H1 (cell line): ENCODE results near the gene MKLN1. TPM values are rescaled to one million over a fixed set of nuclear protein-coding genes. Genes with fewer than 3 reads are reported as not detected.

Experiments used
- CTCF ChIA-PET: fragments of 300-600 bp; sonication (Branson Sonifier 250); formaldehyde crosslinking; loops from one replicate; lab custom pipeline; 2021; ENCODE audit not compliant: partially characterized antibody; lab: Charles Lee
- POLR2A ChIA-PET: fragments of 300-600 bp; sonication (Branson Sonifier 250); formaldehyde crosslinking; loops from one replicate; lab custom pipeline; 2021; ENCODE audit warnings: inconsistent platforms; ENCODE audit not compliant: partially characterized antibody; lab: Charles Lee
- DNase-seq, 2 experiments: peaks; one replicate each; pipeline versions ENCODE4 v3.0.0 to v3.0.0-alpha.2; 2010 to 2022; ENCODE audit warnings: low spot score in 2 of 2, low read depth in 1 of 2, mixed read lengths in 1 of 2
- FAIRE-seq: peaks from 2 replicates; lab custom pipeline; 2011; peaks lifted over from hg19 to GRCh38; lab: Jason Lieb, UNC
- H2AFZ ChIP-seq: 2 replicates; pipeline ENCODE4 v1.8.1; 2012; ENCODE audit warnings: low read length, inconsistent platforms
- H2AK5ac ChIP-seq: 2 replicates; pipeline ENCODE4 v1.6.1; 2013; ENCODE audit warnings: low read depth, low read length
- H2BK120ac ChIP-seq: replicated peaks from 2 replicates; pipeline ENCODE3; 2013; ENCODE audit warnings: low read depth, low read length, inconsistent platforms
- H2BK12ac ChIP-seq: 2 replicates; pipeline ENCODE4 v1.6.1; 2013; ENCODE audit warnings: low read depth, low read length
- H2BK15ac ChIP-seq: 2 replicates; pipeline ENCODE4 v1.6.1; 2013; ENCODE audit warnings: low read length
- H2BK20ac ChIP-seq: 2 replicates; pipeline ENCODE4 v1.6.1; 2013; ENCODE audit warnings: low read length
- H2BK5ac ChIP-seq: 2 replicates; pipeline ENCODE4 v1.6.1; 2013; ENCODE audit warnings: low read depth, low read length
- H3K14ac ChIP-seq: 2 replicates; pipeline ENCODE4 v1.6.1; 2013; ENCODE audit warnings: inconsistent platforms; ENCODE audit not compliant: insufficient read length
- H3K18ac ChIP-seq: 2 replicates; pipeline ENCODE4 v1.6.1; 2013; ENCODE audit warnings: low read length; ENCODE audit errors: extremely low read depth
- H3K23ac ChIP-seq: 2 replicates; pipeline ENCODE4 v1.6.1; 2013; ENCODE audit warnings: inconsistent platforms; ENCODE audit not compliant: insufficient read length
- H3K23me2 ChIP-seq: 2 replicates; pipeline ENCODE4 v1.6.1; 2013; ENCODE audit warnings: low read depth, low read length
- H3K27ac ChIP-seq: 2 replicates; pipeline ENCODE4 v1.6.1; 2011; ENCODE audit warnings: low read depth, low read length, inconsistent platforms
- H3K27me3 ChIP-seq, 4 experiments: replicated peaks in 1 of 4; 1 replicate in 1 of 4; 2 replicates in 3 of 4; pipeline versions ENCODE4 v1.6.1 to v1.8.1; 2011 to 2013; ENCODE audit warnings: low read length in 3 of 4, mild to moderate bottlenecking in 3 of 4, inconsistent platforms in 2 of 4, mixed read lengths in 2 of 4, moderate library complexity in 1 of 4; ENCODE audit not compliant: control insufficient read depth in 3 of 4, insufficient read depth in 3 of 4; ENCODE audit errors: extremely low read depth in 1 of 4
- H3K36me3 ChIP-seq, 4 experiments: 2 replicates each; pipeline versions ENCODE4 v1.6.1 to v1.8.1; 2011 to 2013; ENCODE audit warnings: mild to moderate bottlenecking in 4 of 4, low read length in 3 of 4, moderate library complexity in 2 of 4, control low read depth in 1 of 4, inconsistent platforms in 1 of 4; ENCODE audit not compliant: insufficient read depth in 4 of 4, control insufficient read depth in 2 of 4
- H3K4ac ChIP-seq: replicated peaks from 2 replicates; pipeline ENCODE3; 2013; ENCODE audit warnings: low read length, low read depth, mixed read lengths, inconsistent platforms; ENCODE audit not compliant: insufficient read length
- H3K4me1 ChIP-seq, 4 experiments: replicated peaks in 1 of 4; 1 replicate in 1 of 4; 2 replicates in 3 of 4; pipeline versions ENCODE4 v1.6.1 to v1.8.1; 2011 to 2013; ENCODE audit warnings: low read length in 3 of 4, inconsistent platforms in 2 of 4, mixed read lengths in 1 of 4; ENCODE audit not compliant: insufficient read depth in 4 of 4, control insufficient read depth in 3 of 4
- H3K4me2 ChIP-seq, 2 experiments: 2 replicates each; pipeline versions ENCODE4 v1.6.1 to v1.8.1; 2011 to 2013; ENCODE audit warnings: low read depth in 2 of 2, low read length in 2 of 2, control low read depth in 1 of 2, inconsistent platforms in 1 of 2, mild to moderate bottlenecking in 1 of 2; ENCODE audit not compliant: insufficient read depth in 1 of 2
- H3K4me3 ChIP-seq, 4 experiments: fragments of 200-600, 300-600 bp in 1 of 4; sonication (generic), shearing (Covaris generic), sonication (Bioruptor Twin) in 1 of 4; 2 replicates each; pipeline versions ENCODE4 v1.5.1 to v1.8.1; 2011 to 2016; ENCODE audit warnings: low read length in 4 of 4, low read depth in 3 of 4, control low read depth in 2 of 4, inconsistent platforms in 2 of 4, mild to moderate bottlenecking in 2 of 4, mixed read lengths in 1 of 4, moderate library complexity in 1 of 4; ENCODE audit not compliant: insufficient read depth in 2 of 4; ENCODE audit errors: extremely low read depth in 1 of 4
- H3K56ac ChIP-seq: replicated peaks from 2 replicates; pipeline ENCODE3; 2013; ENCODE audit warnings: low read depth, mild to moderate bottlenecking, mixed read lengths, low read length, inconsistent platforms; ENCODE audit not compliant: insufficient read length
- H3K79me1 ChIP-seq: 2 replicates; pipeline ENCODE4 v1.6.1; 2013; ENCODE audit warnings: low read depth, low read length, control low read depth
- H3K79me2 ChIP-seq, 2 experiments: 2 replicates each; pipeline versions ENCODE4 v1.6.1 to v1.8.1; 2012 to 2013; ENCODE audit warnings: low read length in 2 of 2, mild to moderate bottlenecking in 2 of 2, inconsistent platforms in 1 of 2; ENCODE audit not compliant: insufficient read depth in 2 of 2, control insufficient read depth in 1 of 2
- H3K9ac ChIP-seq, 4 experiments: replicated peaks in 1 of 4; 1 replicate in 1 of 4; 2 replicates in 3 of 4; pipeline versions ENCODE4 v1.6.1 to v1.8.1; 2011 to 2013; ENCODE audit warnings: low read depth in 3 of 4, low read length in 3 of 4, control low read depth in 2 of 4, mild to moderate bottlenecking in 2 of 4, moderate library complexity in 2 of 4, inconsistent platforms in 1 of 4; ENCODE audit errors: extremely low read depth in 1 of 4
- H3K9me3 ChIP-seq, 2 experiments: 2 replicates each; pipeline versions ENCODE4 v1.6.1 to v1.8.1; 2012 to 2013; ENCODE audit warnings: mild to moderate bottlenecking in 2 of 2, moderate library complexity in 2 of 2, control low read depth in 1 of 2, inconsistent platforms in 1 of 2, low read depth in 1 of 2, low read length in 1 of 2, mixed read lengths in 1 of 2; ENCODE audit not compliant: insufficient read depth in 2 of 2
- H4K20me1 ChIP-seq, 2 experiments: replicated peaks in 1 of 2; 2 replicates each; pipeline versions ENCODE3 to v1.8.1; 2011 to 2013; ENCODE audit warnings: inconsistent platforms in 2 of 2, low read length in 2 of 2, mild to moderate bottlenecking in 1 of 2; ENCODE audit not compliant: insufficient read depth in 2 of 2, control insufficient read depth in 1 of 2
- H4K5ac ChIP-seq: 2 replicates; pipeline ENCODE4 v1.6.1; 2013; ENCODE audit warnings: low read length, low read depth, mixed read lengths, inconsistent platforms; ENCODE audit not compliant: insufficient read length
- H4K8ac ChIP-seq: 2 replicates; pipeline ENCODE4 v1.8.0; 2013; ENCODE audit warnings: mild to moderate bottlenecking, moderate library complexity, low read length, inconsistent platforms; ENCODE audit not compliant: insufficient read depth; ENCODE audit errors: extremely low read depth
- H4K91ac ChIP-seq: replicated peaks from 2 replicates; pipeline ENCODE3; 2013; ENCODE audit warnings: low read length, mixed read lengths, inconsistent platforms; ENCODE audit not compliant: insufficient read length
- CHD1 ChIP-seq: IDR thresholded peaks from 2 replicates; pipeline ENCODE4 v1.6.1; 2012; ENCODE audit warnings: low read depth, low read length, improper control_type of control experiment
- CTBP2 ChIP-seq: IDR thresholded peaks from 2 replicates; pipeline ENCODE4 v1.7.0; 2011; ENCODE audit warnings: borderline replicate concordance, mild to moderate bottlenecking, moderate library complexity, mixed read lengths, low read length; ENCODE audit not compliant: insufficient read depth, insufficient read length
- EGR1 ChIP-seq: IDR thresholded peaks from 2 replicates; pipeline ENCODE4 v1.6.1; 2011; ENCODE audit warnings: low read depth, low read length, borderline replicate concordance
- KDM4A ChIP-seq: IDR thresholded peaks from one replicate; pipeline ENCODE4 v1.7.1; 2012; ENCODE audit warnings: low read depth, mild to moderate bottlenecking, moderate library complexity, low read length, inconsistent platforms; ENCODE audit not compliant: severe bottlenecking
- KDM5A ChIP-seq: fragments of 200-600 bp; IDR thresholded peaks from 2 replicates; pipeline ENCODE4 v1.7.1; 2012; ENCODE audit warnings: mild to moderate bottlenecking, low read length, inconsistent platforms, mixed read lengths
- PHF8 ChIP-seq: fragments of 200-600 bp; sonication (generic); conservative IDR thresholded peaks from 2 replicates; pipeline ENCODE4 v1.7.1; 2012; ENCODE audit warnings: low read depth, mild to moderate bottlenecking, inconsistent platforms, low read length, moderate library complexity
- POLR2A ChIP-seq, 2 experiments: IDR thresholded peaks; 1 replicate in 1 of 2; 2 replicates in 1 of 2; pipeline ENCODE4 v1.6.1; 2011; ENCODE audit warnings: low read depth in 2 of 2, low read length in 2 of 2, mild to moderate bottlenecking in 2 of 2; ENCODE audit errors: control extremely low read depth in 1 of 2
- SP1 ChIP-seq: IDR thresholded peaks from 2 replicates; pipeline ENCODE4 v1.6.1; 2011; ENCODE audit warnings: low read depth, low read length
- TCF12 ChIP-seq: IDR thresholded peaks from 2 replicates; pipeline ENCODE4 v1.6.1; 2011; ENCODE audit warnings: low read depth, mild to moderate bottlenecking, low read length
- WGBS, 2 experiments: shearing (Covaris generic) in 1 of 2; methylation state at CpG; one replicate each; pipeline versions ENCODE4 v1.1.6 to v1.1.7; 2013 to 2015; ENCODE audit warnings: low lambda C conversion rate in 2 of 2, mixed read lengths in 2 of 2, inconsistent platforms in 1 of 2, low coverage in 1 of 2, missing lambda C conversion rate in 1 of 2; ENCODE audit not compliant: insufficient replicate concordance in 2 of 2, insufficient coverage in 1 of 2, insufficient read length in 1 of 2; ENCODE audit errors: extremely low coverage in 1 of 2, missing lambda C conversion rate in 1 of 2; 5-methylcytosine and 5-hydroxymethylcytosine counted together
- polyA plus RNA-seq, 7 experiments: library from polyadenylated mRNA; depleted of rRNA in 3 of 7; stranded (reverse) in 5 of 7; unstranded in 2 of 7; fragments of >200 nt in 5 of 7; fragments of 200-250 nt in 2 of 7; gene quantifications; 1 replicate in 5 of 7; 2 replicates in 1 of 7; 4 replicates in 1 of 7; pipeline versions ENCODE4 v1.2.1 to v1.2.3, GENCODE V29; 2011 to 2013; ENCODE audit warnings: missing spikeins in 2 of 7, mixed read lengths in 2 of 7
- total RNA-seq: library from RNA; stranded (reverse); fragmentation: NEBNext Ultra II Directional; extraction: Animal tissue kit (Norgen Biotek cat#: 25700); gene quantifications from 2 replicates; pipeline ENCODE4 v1.2.1, GENCODE V29; 2021
- TF ChIP-seq, protein P1 (sequence below): IDR thresholded peaks from 2 replicates; pipeline ENCODE4 v1.6.1; 2012; ENCODE audit warnings: inconsistent platforms
- TF ChIP-seq, protein P2 (sequence below): IDR thresholded peaks from 2 replicates; pipeline ENCODE4 v1.6.1; 2011; ENCODE audit warnings: low read length, improper control_type of control experiment

Gene MKLN1
- total and polyA plus RNA-seq, 2 of the 8 experiments (the other 6 are each of a cell fraction or from before 2014, with no cell fraction given), result 22.3 to 50.9 TPM

DNA sequence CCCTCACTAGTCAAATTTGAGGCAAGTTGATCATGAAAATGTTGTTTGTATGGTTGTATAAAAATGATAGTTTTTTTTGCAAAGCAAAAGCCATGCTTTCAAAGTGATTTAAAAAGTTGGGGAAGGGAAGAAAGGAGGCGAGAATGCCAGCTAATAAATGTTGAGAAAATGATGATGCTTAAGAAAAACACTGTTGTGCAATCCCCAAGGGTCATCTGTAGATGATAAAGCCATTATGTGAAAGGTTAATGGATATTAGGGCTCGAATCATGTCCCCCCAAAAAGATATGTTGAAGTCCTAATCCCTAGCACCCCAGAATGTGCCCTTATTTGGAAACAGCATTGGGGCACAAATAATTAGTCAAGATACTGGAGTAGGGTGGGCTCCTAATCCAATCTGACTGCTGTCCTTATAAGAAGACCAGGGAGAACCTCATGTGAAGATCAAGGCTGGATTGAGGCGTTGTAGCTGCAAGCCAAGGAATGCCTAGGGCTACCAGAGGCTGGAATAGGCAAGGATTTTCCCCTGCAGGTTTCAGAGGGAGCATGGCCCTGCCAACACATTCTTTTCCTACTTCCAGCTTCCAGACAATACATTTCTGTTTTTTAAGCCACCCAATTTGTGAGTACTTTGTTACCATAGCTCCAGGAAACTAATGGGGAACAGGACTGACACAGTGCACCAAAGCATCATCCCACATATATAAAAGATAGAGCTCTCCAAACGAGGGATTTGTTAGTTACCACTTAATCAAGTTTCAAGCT lies 35.4 kb upstream of the MKLN1 start:
- Histone ChIP-seq H3K18ac (no peak overlapping the region), H4K8ac (no peak overlapping the region), H2AFZ (no peak overlapping the region), H3K4me2 (no peak overlapping the region), H3K79me2 (no peaks in the 10 kb centered on the region), H3K4me1 (no peaks in the 10 kb centered on the region), H3K79me1 (no peaks in the 10 kb centered on the region), H3K27me3 (no peaks in the 10 kb centered on the region), H3K9me3 (no peaks in the 10 kb centered on the region), H3K14ac (no peak overlapping the region), H2BK5ac (no peak overlapping the region), H4K20me1 (no peaks in the 10 kb centered on the region), H2AK5ac (no peak overlapping the region), H2BK15ac (no peak overlapping the region), H4K91ac (no peak overlapping the region), H2BK20ac (no peak overlapping the region), H3K4ac (no peak overlapping the region), H3K23ac (no peak overlapping the region), H3K23me2 (no peaks in the 10 kb centered on the region), H3K56ac (no peak overlapping the region), H3K36me3 (no peaks in the 10 kb centered on the region), H3K27ac (no peak overlapping the region), H4K5ac (no peak overlapping the region), H3K4me3 (no peak overlapping the region), H2BK120ac (no peak overlapping the region), H2BK12ac (no peak overlapping the region), H3K9ac (no peak overlapping the region)
- TF ChIP-seq, protein P1, sequence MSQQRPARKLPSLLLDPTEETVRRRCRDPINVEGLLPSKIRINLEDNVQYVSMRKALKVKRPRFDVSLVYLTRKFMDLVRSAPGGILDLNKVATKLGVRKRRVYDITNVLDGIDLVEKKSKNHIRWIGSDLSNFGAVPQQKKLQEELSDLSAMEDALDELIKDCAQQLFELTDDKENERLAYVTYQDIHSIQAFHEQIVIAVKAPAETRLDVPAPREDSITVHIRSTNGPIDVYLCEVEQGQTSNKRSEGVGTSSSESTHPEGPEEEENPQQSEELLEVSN, result no peak
- no peak for TF ChIP-seq SP1
- TF ChIP-seq KDM5A, result no peak
- TF ChIP-seq, protein P2, sequence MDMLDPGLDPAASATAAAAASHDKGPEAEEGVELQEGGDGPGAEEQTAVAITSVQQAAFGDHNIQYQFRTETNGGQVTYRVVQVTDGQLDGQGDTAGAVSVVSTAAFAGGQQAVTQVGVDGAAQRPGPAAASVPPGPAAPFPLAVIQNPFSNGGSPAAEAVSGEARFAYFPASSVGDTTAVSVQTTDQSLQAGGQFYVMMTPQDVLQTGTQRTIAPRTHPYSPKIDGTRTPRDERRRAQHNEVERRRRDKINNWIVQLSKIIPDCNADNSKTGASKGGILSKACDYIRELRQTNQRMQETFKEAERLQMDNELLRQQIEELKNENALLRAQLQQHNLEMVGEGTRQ, result no peak
- TF ChIP-seq TCF12, result no peak
- TF ChIP-seq EGR1, result no peak
- TF ChIP-seq KDM4A, result no peak
- TF ChIP-seq PHF8, result no peak
- no peak for TF ChIP-seq CHD1
- no peak for TF ChIP-seq POLR2A (IDR thresholded peaks at IDR 0.05; ENCODE audit: control extremely low read depth in 1 of 2, low read depth in 2 of 2, low read length in 2 of 2)
- no peak for TF ChIP-seq CTBP2
- no peak for FAIRE-seq
- 84 to 100% methylated on average over 1 to 4 of the region's 4 CpGs for WGBS, 2 experiments
- CTCF ChIA-PET, result interaction anchor here (0.8 to 4.2 kb wide), 5 partner anchors 10 to 252 kb away, joined by 3 to 16 read pairs (median 4); no protein-coding TSS in a partner anchor
- no peak for DNase-seq
- POLR2A ChIA-PET, result no interaction called here
